ENCODE results near the gene PIGZ. TPM values are rescaled to one million over a fixed set of nuclear protein-coding genes. Genes with fewer than 3 reads are reported as not detected.

Gene PIGZ
- total and polyA plus RNA-seq, 7 donors: 2.9 to 8.0 (median 3.5) TPM

DNA sequence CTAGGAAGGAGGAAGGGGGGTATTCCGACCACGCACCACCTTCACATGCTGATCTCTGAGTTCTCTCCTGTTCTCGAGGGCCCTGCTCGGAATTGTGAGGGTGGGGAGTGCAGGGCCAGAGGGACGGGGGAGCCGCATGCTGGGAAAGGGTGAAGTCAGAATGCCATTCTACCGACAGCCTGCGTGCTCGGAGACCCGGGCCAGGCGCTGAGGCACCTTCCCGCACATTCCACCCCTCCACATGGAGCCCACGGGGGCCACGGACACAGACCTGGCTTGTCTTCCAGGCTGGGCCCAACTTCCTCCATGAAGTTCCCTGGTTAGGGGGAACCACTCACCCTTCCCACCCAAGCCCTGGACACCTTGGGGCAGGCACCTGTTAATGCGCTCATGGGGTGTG, 28.7 kb upstream of the PIGZ start:
- ATAC-seq: no peak
- peak in 1 of 2 donors; percentile 36 for DNase-seq
- Histone ChIP-seq H3K4me3 (no peak overlapping the region), H3K4me1 (peaks cover 11% of the 10 kb centered on the region), H3K36me3 (ENCODE audit: insufficient read depth in 1 of 2, low read depth in 1 of 2) (no peaks in the 10 kb centered on the region), H3K27me3 (ENCODE audit: insufficient read depth in 3 of 3, low read length in 2 of 3) (no peaks in the 10 kb centered on the region), H3K27ac (peak overlapping the region; percentile 85), H3K9me3 (no peaks in the 10 kb centered on the region)
- TF ChIP-seq, protein P1, sequence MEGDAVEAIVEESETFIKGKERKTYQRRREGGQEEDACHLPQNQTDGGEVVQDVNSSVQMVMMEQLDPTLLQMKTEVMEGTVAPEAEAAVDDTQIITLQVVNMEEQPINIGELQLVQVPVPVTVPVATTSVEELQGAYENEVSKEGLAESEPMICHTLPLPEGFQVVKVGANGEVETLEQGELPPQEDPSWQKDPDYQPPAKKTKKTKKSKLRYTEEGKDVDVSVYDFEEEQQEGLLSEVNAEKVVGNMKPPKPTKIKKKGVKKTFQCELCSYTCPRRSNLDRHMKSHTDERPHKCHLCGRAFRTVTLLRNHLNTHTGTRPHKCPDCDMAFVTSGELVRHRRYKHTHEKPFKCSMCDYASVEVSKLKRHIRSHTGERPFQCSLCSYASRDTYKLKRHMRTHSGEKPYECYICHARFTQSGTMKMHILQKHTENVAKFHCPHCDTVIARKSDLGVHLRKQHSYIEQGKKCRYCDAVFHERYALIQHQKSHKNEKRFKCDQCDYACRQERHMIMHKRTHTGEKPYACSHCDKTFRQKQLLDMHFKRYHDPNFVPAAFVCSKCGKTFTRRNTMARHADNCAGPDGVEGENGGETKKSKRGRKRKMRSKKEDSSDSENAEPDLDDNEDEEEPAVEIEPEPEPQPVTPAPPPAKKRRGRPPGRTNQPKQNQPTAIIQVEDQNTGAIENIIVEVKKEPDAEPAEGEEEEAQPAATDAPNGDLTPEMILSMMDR (IDR thresholded peaks at IDR 0.05): no peak
- intact Hi-C loops (cut with DNase I): no loop called here
- 93 to 96% (median 94%) methylated on average over 15 of the region's 15 CpGs for WGBS, 3 donors

DNA sequence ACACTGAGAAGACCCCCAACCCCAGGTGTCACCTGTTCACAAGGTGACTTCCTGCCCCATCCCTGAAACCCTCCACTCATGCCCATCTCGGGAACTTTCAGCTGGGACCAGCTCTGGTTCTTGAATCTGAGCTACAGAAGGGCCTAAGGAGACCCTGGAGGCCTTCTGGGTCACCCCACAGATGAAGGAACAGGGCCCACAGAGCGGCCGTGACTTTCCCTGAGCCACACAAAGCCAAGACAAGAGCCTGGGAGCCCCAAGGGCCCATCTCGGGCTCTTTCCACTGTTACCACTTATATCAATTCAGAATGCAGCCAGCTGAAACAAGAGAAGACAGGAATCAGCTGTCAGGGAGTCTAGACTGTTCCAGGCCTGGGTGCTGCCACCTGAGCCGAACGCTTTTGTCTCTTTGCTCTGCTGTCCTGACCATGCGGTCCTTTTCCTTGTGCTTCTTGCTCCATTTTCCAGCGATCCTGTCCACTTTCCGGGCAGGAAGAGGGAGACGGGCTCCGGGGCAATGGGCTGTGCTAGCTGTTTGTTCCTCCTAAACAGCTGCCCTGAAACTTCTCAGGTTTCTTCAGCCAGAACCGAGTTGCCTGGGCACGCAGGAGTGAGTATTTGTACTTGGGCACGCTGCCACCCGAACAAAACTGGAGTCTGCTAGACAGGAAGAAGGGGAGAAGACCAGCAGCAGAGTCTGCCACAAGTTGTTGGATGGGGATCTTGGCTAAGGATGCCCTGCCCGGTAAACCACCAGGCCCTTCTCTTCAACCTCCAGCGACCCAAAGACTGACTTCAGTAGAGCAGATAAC, 28.0 kb upstream of the PIGZ start:
- H3K4me1 ChIP-seq: peaks cover 11% of the 10 kb centered on the region
- H3K36me3 ChIP-seq (ENCODE audit: insufficient read depth in 1 of 2, low read depth in 1 of 2): no peaks in the 10 kb centered on the region
- peak in 1 of 2 donors; percentile 58 for DNase-seq
- peak; percentile 59 to 77 (median 72) for ATAC-seq
- no peaks in the 10 kb centered on the region for H3K27me3 ChIP-seq (ENCODE audit: insufficient read depth in 3 of 3, low read length in 2 of 3)
- WGBS, 3 donors: 17 to 50% (median 35%) methylated on average over 17 of the region's 17 CpGs
- intact Hi-C loops (cut with DNase I): no loop called here
- H3K4me3 ChIP-seq: peak overlapping the region; percentile 18
- H3K27ac ChIP-seq: peak overlapping the region; percentile 85
- H3K9me3 ChIP-seq: no peaks in the 10 kb centered on the region
- TF ChIP-seq, protein P1 (IDR thresholded peaks at IDR 0.05): no peak

DNA sequence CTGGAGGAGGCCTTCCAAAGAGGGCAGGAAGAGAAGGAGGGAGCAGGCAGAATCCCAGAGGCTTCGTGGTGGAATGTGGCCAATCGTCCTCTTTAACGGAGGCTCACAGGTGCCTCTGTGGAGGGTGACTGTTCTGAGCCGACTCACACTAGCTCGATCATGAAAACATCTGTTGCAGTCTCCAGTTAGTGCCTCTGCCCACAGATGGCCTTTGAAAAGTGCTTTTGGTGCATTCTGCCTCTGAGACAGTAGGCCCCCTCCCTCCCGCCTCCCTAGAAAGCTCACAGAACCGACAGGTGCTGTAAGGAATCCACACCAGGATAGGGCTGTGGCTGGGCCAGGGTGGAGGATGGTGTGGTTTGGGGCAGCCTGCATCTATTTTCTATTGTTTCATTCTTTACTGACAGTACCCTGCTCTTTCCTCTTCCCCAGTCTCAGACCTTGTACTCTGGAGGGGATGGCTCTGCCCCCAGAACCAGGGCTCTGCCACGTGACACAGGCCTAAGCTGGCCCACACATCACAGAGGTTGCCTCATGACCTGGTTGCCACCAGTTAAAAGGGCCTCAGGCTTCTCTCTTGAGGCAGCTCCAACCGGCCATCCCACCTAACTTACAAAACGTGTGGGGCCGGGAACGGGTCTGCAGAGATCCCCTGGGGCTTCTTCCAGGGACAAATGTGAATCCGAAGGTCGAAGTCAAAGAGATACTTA, 27.2 kb upstream of the PIGZ start:
- Histone ChIP-seq H3K4me3 (no peak overlapping the region), H3K9me3 (no peaks in the 10 kb centered on the region), H3K27me3 (ENCODE audit: insufficient read depth in 3 of 3, low read length in 2 of 3) (no peaks in the 10 kb centered on the region), H3K36me3 (ENCODE audit: insufficient read depth in 1 of 2, low read depth in 1 of 2) (no peaks in the 10 kb centered on the region), H3K4me1 (peaks cover 11% of the 10 kb centered on the region), H3K27ac (peak overlapping the region; percentile 85)
- TF ChIP-seq, protein P1 (IDR thresholded peaks at IDR 0.05): no peak
- ATAC-seq: peak in 2 of 4 donors; percentile 13 to 26
- intact Hi-C loops (cut with DNase I): no loop called here
- WGBS, 3 donors: 59 to 75% (median 63%) methylated on average over 14 of the region's 14 CpGs
- peak in 1 of 2 donors; percentile 30 for DNase-seq

GRCh38 chr3:196995027-196995426, 26.4 kb upstream of the PIGZ start:
- TF ChIP-seq, protein P1 (IDR thresholded peaks at IDR 0.05): no peak
- H3K27ac ChIP-seq: no peak overlapping the region
- no peak for ATAC-seq
- no peaks in the 10 kb centered on the region for H3K27me3 ChIP-seq (ENCODE audit: insufficient read depth in 3 of 3, low read length in 2 of 3)
- DNase-seq: no peak
- H3K4me1 ChIP-seq: peaks cover 11% of the 10 kb centered on the region
- no peaks in the 10 kb centered on the region for H3K36me3 ChIP-seq (ENCODE audit: insufficient read depth in 1 of 2, low read depth in 1 of 2)
- intact Hi-C loops (cut with DNase I): no loop called here
- no peaks in the 10 kb centered on the region for H3K9me3 ChIP-seq
- no peak overlapping the region for H3K4me3 ChIP-seq
- WGBS, 3 donors: 93 to 97% (median 94%) methylated on average over 19 of the region's 19 CpGs
